ENCODE results near the gene TRMU. TPM values are rescaled to one million over a fixed set of nuclear protein-coding genes. Genes with fewer than 3 reads are reported as not detected.

TRMU gene
- total RNA-seq, 6 experiments from 2014 or later = 17.2 to 24.2 (median 19.9) TPM

- TF ChIP-seq POLR2A (IDR thresholded peaks at IDR 0.05) = no peak
- TF ChIP-seq CTCF (IDR thresholded peaks at IDR 0.05) = no peak
- Histone ChIP-seq H3K4me3 (peak overlapping the region; percentile 44 to 59 (median 53)), H3K27ac (no peak overlapping the region), H3K4me1 (peaks cover 0 to 10% (median 4%) of the 10 kb centered on the region in 4 donors), H3K36me3 (peaks cover 0 to 18% (median 8%) of the 10 kb centered on the region in 4 donors), H3K9me3 (no peaks in the 10 kb centered on the region), H3K27me3 (no peaks in the 10 kb centered on the region)
- ATAC-seq (no peak), DNase-seq (peak in 1 of 3 donors; percentile 54)
- intact Hi-C loops (cut with DNase I) = no loop called here
- WGBS (ENCODE audit: insufficient coverage, low coverage, low lambda C conversion rate, missing lambda C conversion rate) = 3% methylated on average over 30 of the region's 32 CpGs
Observed at GRCh38 chr22:46297151-46297812, 38.2 kb upstream of the TRMU start.

- no peaks in the 10 kb centered on the region for H3K9me3 ChIP-seq
- intact Hi-C loops (cut with DNase I) = no loop called here
- TF ChIP-seq CTCF (IDR thresholded peaks at IDR 0.05) (no peak), POLR2A (IDR thresholded peaks at IDR 0.05) (no peak)
- H3K27ac ChIP-seq = no peak overlapping the region
- no peaks in the 10 kb centered on the region for H3K27me3 ChIP-seq
- DNase-seq (no peak), ATAC-seq (no peak)
- H3K4me3 ChIP-seq = no peak overlapping the region
- WGBS (ENCODE audit: insufficient coverage, low coverage, low lambda C conversion rate, missing lambda C conversion rate) = 100% methylated on average over 12 of the region's 13 CpGs
- no peaks in the 10 kb centered on the region for H3K36me3 ChIP-seq
- peaks cover 0 to 10% (median 4%) of the 10 kb centered on the region in 4 donors for H3K4me1 ChIP-seq
Observed at GRCh38 chr22:46299101-46299500, 36.4 kb upstream of the TRMU start.

GRCh38 chr22:46300491-46300890, 35.0 kb upstream of the TRMU start:
- no peaks in the 10 kb centered on the region for H3K36me3 ChIP-seq
- intact Hi-C loops (cut with DNase I) = no loop called here
- H3K9me3 ChIP-seq = no peaks in the 10 kb centered on the region
- DNase-seq (no peak), ATAC-seq (no peak)
- no peaks in the 10 kb centered on the region for H3K27me3 ChIP-seq
- no peak for TF ChIP-seq POLR2A (IDR thresholded peaks at IDR 0.05)
- TF ChIP-seq CTCF (IDR thresholded peaks at IDR 0.05) = no peak
- peaks cover 0 to 10% (median 4%) of the 10 kb centered on the region in 4 donors for H3K4me1 ChIP-seq
- 85% methylated on average over 5 of the region's 7 CpGs for WGBS (ENCODE audit: insufficient coverage, low coverage, low lambda C conversion rate, missing lambda C conversion rate)
- no peak overlapping the region for H3K4me3 ChIP-seq
- no peak overlapping the region for H3K27ac ChIP-seq

- TF ChIP-seq POLR2A (IDR thresholded peaks at IDR 0.05) (no peak), CTCF (IDR thresholded peaks at IDR 0.05) (no peak)
- no peaks in the 10 kb centered on the region for H3K4me1 ChIP-seq
- H3K9me3 ChIP-seq = no peaks in the 10 kb centered on the region
- intact Hi-C loops (cut with DNase I) = no loop called here
- H3K27me3 ChIP-seq = no peaks in the 10 kb centered on the region
- H3K36me3 ChIP-seq = no peaks in the 10 kb centered on the region
- DNase-seq (no peak), ATAC-seq (no peak)
- no peak overlapping the region for H3K27ac ChIP-seq
- H3K4me3 ChIP-seq = no peak overlapping the region
- 90% methylated on average over 5 of the region's 7 CpGs for WGBS (ENCODE audit: insufficient coverage, low coverage, low lambda C conversion rate, missing lambda C conversion rate)
Observed at GRCh38 chr22:46303347-46303965, 32.1 kb upstream of the TRMU start.
